ENCODE measurements around the gene APOBEC3B. TPM values are rescaled to one million over a fixed set of nuclear protein-coding genes. Genes with fewer than 3 reads are reported as not detected.

APOBEC3B gene
- total and polyA plus RNA-seq, 2 donors (not counting 3 experiments of a cell fraction or from before 2014, with no cell fraction given): 10.3 to 19.9 TPM

DNA sequence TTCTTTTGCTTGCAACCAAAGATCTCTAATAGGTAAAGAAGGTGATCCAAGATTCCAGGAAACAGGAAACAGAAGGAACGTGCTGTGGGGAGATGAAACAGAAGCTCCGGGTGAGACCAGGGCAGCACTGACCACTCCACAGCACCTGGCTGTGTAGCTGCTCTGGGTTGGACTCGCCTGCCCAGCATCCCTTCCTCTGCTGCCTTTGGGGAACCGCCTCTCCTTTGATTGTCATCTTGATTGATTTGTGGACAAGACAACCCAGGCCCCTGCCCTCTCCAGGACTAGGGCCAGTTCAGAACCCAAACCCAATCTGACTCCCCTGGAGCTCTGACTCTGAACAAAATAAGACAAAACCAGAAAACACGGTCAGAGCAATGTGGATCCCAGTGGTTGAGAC lies 39.4 kb upstream of the APOBEC3B start:
- DNase-seq (ENCODE audit: low read depth, low spot score) (no peak), FAIRE-seq (no peak)
- H3K36me3 ChIP-seq (ENCODE audit: control insufficient read depth in 2 of 2, extremely low read depth in 1 of 2, insufficient read depth in 2 of 2, low read length in 2 of 2): no peaks in the 10 kb centered on the region
- peaks cover 2 to 6% of the 10 kb centered on the region in 2 experiments for H3K27me3 ChIP-seq (ENCODE audit: control insufficient read depth in 2 of 2, insufficient read depth in 2 of 2, low read length in 2 of 2)
- no peak overlapping the region for H2AFZ ChIP-seq (ENCODE audit: low read depth, low read length)
- H3K4me2 ChIP-seq (ENCODE audit: insufficient read depth, low read length): no peak overlapping the region
- H3K9me1 ChIP-seq (replicated peaks; ENCODE audit: control insufficient read depth, extremely low read depth, insufficient read depth, low read length): no peaks in the 10 kb centered on the region
- no peak overlapping the region for H3K27ac ChIP-seq (ENCODE audit: insufficient read depth, low read depth, low read length)
- dilution Hi-C loops (cut with MboI; ENCODE audit: extremely low pct_ligation_motif_present, low sequenced_read_pairs): no loop called here
- H3K4me1 ChIP-seq (ENCODE audit: control insufficient read depth, extremely low read depth, insufficient read depth, low read length): no peaks in the 10 kb centered on the region
- CTCF ChIA-PET: interaction anchor here (0.8 to 1.9 kb wide), 4 partner anchors 14 to 174 kb away, joined by 3 to 5 read pairs (median 4); no protein-coding TSS in a partner anchor
- intact Hi-C loops (cut with micrococcal nuclease): no loop called here
- no peaks in the 10 kb centered on the region for H3K9me3 ChIP-seq (replicated peaks; ENCODE audit: control insufficient read depth, insufficient read depth, low read length)
- POLR2A ChIA-PET: no interaction called here
- BruUV-seq (replicated peaks): no TSS peak
- H3K9ac ChIP-seq (replicated peaks; ENCODE audit: extremely low read depth, insufficient read depth, low read length): no peak overlapping the region
- TF ChIP-seq, protein P1, sequence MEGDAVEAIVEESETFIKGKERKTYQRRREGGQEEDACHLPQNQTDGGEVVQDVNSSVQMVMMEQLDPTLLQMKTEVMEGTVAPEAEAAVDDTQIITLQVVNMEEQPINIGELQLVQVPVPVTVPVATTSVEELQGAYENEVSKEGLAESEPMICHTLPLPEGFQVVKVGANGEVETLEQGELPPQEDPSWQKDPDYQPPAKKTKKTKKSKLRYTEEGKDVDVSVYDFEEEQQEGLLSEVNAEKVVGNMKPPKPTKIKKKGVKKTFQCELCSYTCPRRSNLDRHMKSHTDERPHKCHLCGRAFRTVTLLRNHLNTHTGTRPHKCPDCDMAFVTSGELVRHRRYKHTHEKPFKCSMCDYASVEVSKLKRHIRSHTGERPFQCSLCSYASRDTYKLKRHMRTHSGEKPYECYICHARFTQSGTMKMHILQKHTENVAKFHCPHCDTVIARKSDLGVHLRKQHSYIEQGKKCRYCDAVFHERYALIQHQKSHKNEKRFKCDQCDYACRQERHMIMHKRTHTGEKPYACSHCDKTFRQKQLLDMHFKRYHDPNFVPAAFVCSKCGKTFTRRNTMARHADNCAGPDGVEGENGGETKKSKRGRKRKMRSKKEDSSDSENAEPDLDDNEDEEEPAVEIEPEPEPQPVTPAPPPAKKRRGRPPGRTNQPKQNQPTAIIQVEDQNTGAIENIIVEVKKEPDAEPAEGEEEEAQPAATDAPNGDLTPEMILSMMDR (IDR thresholded peaks at IDR 0.05; ENCODE audit: extremely low read depth in 1 of 2, insufficient read depth in 1 of 2, low read depth in 1 of 2, low read length in 2 of 2): no peak
- TF ChIP-seq GATA2 (IDR thresholded peaks at IDR 0.05; ENCODE audit: insufficient read depth, insufficient read length, low read depth, low read length) (no peak), POLR2AphosphoS5 (IDR thresholded peaks at IDR 0.05; ENCODE audit: insufficient read depth, low read depth, low read length) (no peak), EZH2 (IDR thresholded peaks at IDR 0.05; ENCODE audit: borderline replicate concordance, low read depth, low read length, severe bottlenecking) (no peak), FOS (IDR thresholded peaks at IDR 0.05; ENCODE audit: borderline replicate concordance, insufficient read depth, low read length) (no peak), MAX (IDR thresholded peaks at IDR 0.05; ENCODE audit: insufficient read depth, insufficient read length) (no peak), POLR2A (IDR thresholded peaks at IDR 0.05; ENCODE audit: low read depth, low read length) (no peak), JUN (IDR thresholded peaks at IDR 0.05; ENCODE audit: borderline replicate concordance, insufficient read depth, insufficient read length, low read depth) (no peak), MYC (IDR thresholded peaks at IDR 0.05; ENCODE audit: low read depth, low read length) (no peak)
- H3K79me2 ChIP-seq (ENCODE audit: control insufficient read depth, insufficient read depth, low read length): no peaks in the 10 kb centered on the region
- H4K20me1 ChIP-seq (replicated peaks; ENCODE audit: control insufficient read depth, extremely low read depth, insufficient read depth, low read length): no peaks in the 10 kb centered on the region
- no peak overlapping the region for H3K4me3 ChIP-seq (replicated peaks in 1 of 3; ENCODE audit: insufficient read depth in 1 of 3, low read depth in 1 of 3, low read length in 3 of 3)
